ENCODE measurements around the gene FN1. TPM values are rescaled to one million over a fixed set of nuclear protein-coding genes. Genes with fewer than 3 reads are reported as not detected.

FN1 gene
- total RNA-seq, 3 donors from 2014 or later (not counting 1 experiment from before 2014, with no cell fraction given): 0.30 TPM; not detected in 2

- no peak for TF ChIP-seq CTCF (IDR thresholded peaks at IDR 0.05)
- no peaks in the 10 kb centered on the region for H3K27me3 ChIP-seq (ENCODE audit: control insufficient read depth, insufficient read depth, low read length)
- no peaks in the 10 kb centered on the region for H3K4me1 ChIP-seq (ENCODE audit: control insufficient read depth, insufficient read depth, low read length)
- WGBS (ENCODE audit: insufficient coverage): no CpG with 5 or more reads among the region's 1 CpG
- no peaks in the 10 kb centered on the region for H3K9me3 ChIP-seq (ENCODE audit: control insufficient read depth, insufficient read depth, low read length)
- Mint-ChIP-seq H3K27ac (no peak overlapping the region), H3K4me1 (no peaks in the 10 kb centered on the region), H3K4me3 (no peak overlapping the region), H3K36me3 (no peaks in the 10 kb centered on the region), H3K9me3 (no peaks in the 10 kb centered on the region), H3K27me3 (ENCODE audit: low read depth in 2 of 2) (no peaks in the 10 kb centered on the region)
- no peak overlapping the region for H3K4me3 ChIP-seq (ENCODE audit: low read length)
- intact Hi-C loops (cut with micrococcal nuclease): no loop called here
- H3K27ac ChIP-seq (ENCODE audit: low read length): no peak overlapping the region
- no peaks in the 10 kb centered on the region for H3K36me3 ChIP-seq (ENCODE audit: control insufficient read depth, insufficient read depth, low read length)
- DNase-seq (no peak), ATAC-seq (no peak)
Measured at GRCh38 chr2:215374002-215374401, 61.9 kb downstream of the FN1 start.

DNA sequence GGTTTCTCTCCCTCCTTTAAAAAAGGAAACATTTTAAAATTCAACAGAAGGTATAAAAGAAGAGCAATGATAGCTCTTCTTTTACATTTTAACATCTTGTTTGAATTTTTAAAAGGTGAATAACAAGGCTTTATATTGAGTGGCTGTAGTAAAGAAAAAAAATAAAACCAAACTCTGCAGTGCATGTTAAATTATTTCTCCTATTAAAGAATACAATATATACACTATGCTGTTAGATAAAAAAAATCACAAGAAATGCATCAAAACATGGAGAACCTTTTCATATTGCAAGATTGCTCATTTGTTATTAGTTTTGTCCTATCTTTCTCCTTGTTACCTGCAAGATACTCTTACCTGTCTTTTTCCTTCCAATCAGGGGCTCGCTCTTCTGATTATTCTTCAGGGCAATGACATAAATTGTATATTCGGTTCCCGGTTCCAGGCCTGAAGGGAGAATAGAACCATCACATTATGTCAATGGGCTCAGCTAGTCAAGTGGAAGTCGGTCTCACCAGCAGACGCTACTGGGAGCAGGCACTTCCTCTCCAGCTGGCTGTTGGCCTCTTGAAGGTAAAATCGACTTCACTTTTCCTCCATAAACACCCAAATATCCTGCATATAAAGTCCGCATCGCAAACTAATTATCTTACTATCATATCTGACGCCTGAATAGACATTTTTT, 62.8 kb downstream of the FN1 start:
- no peak for ATAC-seq
- intact Hi-C loops (cut with micrococcal nuclease): no loop called here
- DNase-seq: no peak
- TF ChIP-seq CTCF (IDR thresholded peaks at IDR 0.05): no peak
- no peaks in the 10 kb centered on the region for H3K9me3 Mint-ChIP-seq
- no peak overlapping the region for H3K27ac Mint-ChIP-seq
- no peaks in the 10 kb centered on the region for H3K27me3 Mint-ChIP-seq (ENCODE audit: low read depth in 2 of 2)
- WGBS (ENCODE audit: insufficient coverage): 99% methylated on average over 9 of the region's 9 CpGs
- Histone ChIP-seq H3K4me1 (ENCODE audit: control insufficient read depth, insufficient read depth, low read length) (no peaks in the 10 kb centered on the region), H3K27me3 (ENCODE audit: control insufficient read depth, insufficient read depth, low read length) (no peaks in the 10 kb centered on the region), H3K36me3 (ENCODE audit: control insufficient read depth, insufficient read depth, low read length) (no peaks in the 10 kb centered on the region), H3K9me3 (ENCODE audit: control insufficient read depth, insufficient read depth, low read length) (no peaks in the 10 kb centered on the region), H3K27ac (ENCODE audit: low read length) (no peak overlapping the region), H3K4me3 (ENCODE audit: low read length) (no peak overlapping the region)
- H3K4me1 Mint-ChIP-seq: no peaks in the 10 kb centered on the region
- H3K4me3 Mint-ChIP-seq: no peak overlapping the region
- no peaks in the 10 kb centered on the region for H3K36me3 Mint-ChIP-seq

DNA sequence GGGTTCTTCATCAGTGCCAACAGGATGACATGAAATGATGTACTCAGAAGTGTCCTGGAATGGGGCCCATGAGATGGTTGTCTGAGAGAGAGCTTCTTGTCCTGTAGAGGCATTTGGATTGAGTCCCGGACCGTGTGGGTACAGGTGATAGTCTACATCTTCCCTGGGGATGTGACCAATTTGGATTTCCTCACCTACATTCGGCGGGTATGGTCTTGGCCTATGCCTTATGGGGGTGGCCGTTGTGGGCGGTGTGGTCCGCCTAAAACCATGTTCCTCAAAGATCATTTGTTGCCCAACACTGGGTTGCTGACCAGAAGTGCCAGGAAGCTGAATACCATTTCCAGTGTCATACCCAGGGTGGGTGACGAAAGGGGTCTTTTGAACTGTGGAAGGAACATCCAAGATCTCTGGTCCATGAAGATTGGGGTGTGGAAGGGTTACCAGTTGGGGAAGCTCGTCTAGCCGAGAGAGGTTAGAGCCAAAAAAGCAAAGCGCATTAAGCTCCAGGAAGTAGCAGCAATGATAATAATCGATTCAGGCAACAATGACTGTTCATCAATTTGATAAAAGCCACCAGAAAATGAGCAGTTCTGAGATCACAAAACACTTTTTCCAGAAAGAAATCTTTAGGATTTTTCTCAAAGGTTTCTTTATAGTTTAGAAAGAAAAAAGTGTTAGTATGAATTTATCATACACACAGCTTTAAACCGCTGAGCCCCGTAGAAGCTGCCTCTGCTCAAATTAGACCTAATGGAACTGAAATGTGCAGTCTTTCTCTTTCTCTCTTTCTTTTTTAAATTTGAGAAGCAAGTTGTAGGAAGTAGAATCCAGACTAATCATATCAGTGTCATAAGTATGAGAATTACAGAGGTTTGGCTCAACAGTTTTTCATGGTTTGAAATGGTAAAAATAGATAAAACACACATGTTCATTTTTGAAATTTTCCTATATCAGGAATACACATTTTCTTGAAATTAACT, 63.7 kb downstream of the FN1 start:
- H3K9me3 ChIP-seq (ENCODE audit: control insufficient read depth, insufficient read depth, low read length): no peaks in the 10 kb centered on the region
- intact Hi-C loops (cut with micrococcal nuclease): no loop called here
- no peaks in the 10 kb centered on the region for H3K27me3 Mint-ChIP-seq (ENCODE audit: low read depth in 2 of 2)
- no peaks in the 10 kb centered on the region for H3K4me1 ChIP-seq (ENCODE audit: control insufficient read depth, insufficient read depth, low read length)
- H3K4me3 Mint-ChIP-seq: no peak overlapping the region
- 96% methylated on average over 13 of the region's 14 CpGs for WGBS (ENCODE audit: insufficient coverage)
- no peaks in the 10 kb centered on the region for H3K36me3 Mint-ChIP-seq
- H3K36me3 ChIP-seq (ENCODE audit: control insufficient read depth, insufficient read depth, low read length): no peaks in the 10 kb centered on the region
- no peaks in the 10 kb centered on the region for H3K9me3 Mint-ChIP-seq
- no peaks in the 10 kb centered on the region for H3K27me3 ChIP-seq (ENCODE audit: control insufficient read depth, insufficient read depth, low read length)
- no peak for TF ChIP-seq CTCF (IDR thresholded peaks at IDR 0.05)
- no peak for ATAC-seq
- no peak overlapping the region for H3K27ac Mint-ChIP-seq
- no peak overlapping the region for H3K27ac ChIP-seq (ENCODE audit: low read length)
- H3K4me1 Mint-ChIP-seq: no peaks in the 10 kb centered on the region
- no peak for DNase-seq
- no peak overlapping the region for H3K4me3 ChIP-seq (ENCODE audit: low read length)
